ENCODE measurements around the gene PHC1. TPM values are rescaled to one million over a fixed set of nuclear protein-coding genes. Genes with fewer than 3 reads are reported as not detected.

The PHC1 gene
- total RNA-seq, 2 experiments from 2014 or later: 16.1 to 17.1 TPM

DNA sequence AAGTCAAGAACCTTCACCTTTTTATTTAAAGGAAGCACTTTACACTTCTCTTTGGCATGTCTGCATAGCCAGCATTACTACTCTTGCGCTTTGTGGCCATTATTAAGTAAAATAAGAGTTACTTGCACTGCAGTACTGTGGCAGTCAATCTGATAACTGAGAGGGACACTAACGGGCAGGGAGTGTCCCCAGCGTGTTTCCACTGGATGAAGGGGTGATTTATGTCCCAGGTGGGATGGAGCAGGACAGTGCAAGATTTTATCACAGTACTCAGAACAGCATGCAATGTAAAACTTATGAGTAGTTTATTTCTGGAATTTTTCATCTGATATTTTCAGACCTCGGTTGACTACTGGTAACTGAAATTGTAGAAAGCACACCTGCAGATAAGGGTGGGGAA, 43.3 kb downstream of the PHC1 start:
- peaks cover 30% of the 10 kb centered on the region for H3K4me1 Mint-ChIP-seq
- H3K27me3 Mint-ChIP-seq: no peaks in the 10 kb centered on the region
- H3K27ac Mint-ChIP-seq: no peak overlapping the region
- CTCF ChIA-PET: interaction anchor here (1.2 kb wide), 1 partner anchor 81 kb away, joined by 3 read pairs; no protein-coding TSS in a partner anchor
- DNase-seq: no peak
- no peak overlapping the region for H3K4me3 Mint-ChIP-seq
- H3K9me3 Mint-ChIP-seq: peaks cover 17% of the 10 kb centered on the region
- POLR2A ChIA-PET: no interaction called here
- peaks cover 62% of the 10 kb centered on the region for H3K36me3 Mint-ChIP-seq (ENCODE audit: low read depth)

GRCh38 chr12:8958066-8958465, 43.8 kb downstream of the PHC1 start:
- POLR2A ChIA-PET: no interaction called here
- Mint-ChIP-seq H3K4me3 (no peak overlapping the region), H3K4me1 (peaks cover 25% of the 10 kb centered on the region), H3K9me3 (peaks cover 15% of the 10 kb centered on the region), H3K36me3 (ENCODE audit: low read depth) (peaks cover 61% of the 10 kb centered on the region), H3K27me3 (no peaks in the 10 kb centered on the region), H3K27ac (no peak overlapping the region)
- DNase-seq: no peak
- CTCF ChIA-PET: interaction anchor here (1.2 kb wide), 1 partner anchor 81 kb away, joined by 3 read pairs; no protein-coding TSS in a partner anchor

- H3K9me3 Mint-ChIP-seq: peaks cover 12% of the 10 kb centered on the region
- peaks cover 55% of the 10 kb centered on the region for H3K36me3 Mint-ChIP-seq (ENCODE audit: low read depth)
- no peaks in the 10 kb centered on the region for H3K27me3 Mint-ChIP-seq
- DNase-seq: no peak
- no peak overlapping the region for H3K27ac Mint-ChIP-seq
- no peak overlapping the region for H3K4me3 Mint-ChIP-seq
- ChIA-PET POLR2A (interaction anchor here (1.4 kb wide), 1 partner anchor 11 kb away, joined by 3 read pairs; the partner anchor contains the start of gene M6PR), CTCF (no interaction called here)
- H3K4me1 Mint-ChIP-seq: peaks cover 8% of the 10 kb centered on the region
Observed at GRCh38 chr12:8960176-8960575, 45.9 kb downstream of the PHC1 start.

- H3K4me1 Mint-ChIP-seq: peaks cover 2% of the 10 kb centered on the region
- H3K36me3 Mint-ChIP-seq (ENCODE audit: low read depth): peaks cover 24% of the 10 kb centered on the region
- CTCF ChIA-PET: interaction anchor here (1.2 kb wide), 1 partner anchor 19 kb away, joined by 3 read pairs; the partner anchor contains the start of gene M6PR
- POLR2A ChIA-PET: no interaction called here
- H3K4me3 Mint-ChIP-seq: no peak overlapping the region
- no peak for DNase-seq
- H3K27ac Mint-ChIP-seq: no peak overlapping the region
- no peaks in the 10 kb centered on the region for H3K27me3 Mint-ChIP-seq
- peaks cover 26% of the 10 kb centered on the region for H3K9me3 Mint-ChIP-seq
Observed at GRCh38 chr12:8968761-8969160, 54.5 kb downstream of the PHC1 start.

DNA sequence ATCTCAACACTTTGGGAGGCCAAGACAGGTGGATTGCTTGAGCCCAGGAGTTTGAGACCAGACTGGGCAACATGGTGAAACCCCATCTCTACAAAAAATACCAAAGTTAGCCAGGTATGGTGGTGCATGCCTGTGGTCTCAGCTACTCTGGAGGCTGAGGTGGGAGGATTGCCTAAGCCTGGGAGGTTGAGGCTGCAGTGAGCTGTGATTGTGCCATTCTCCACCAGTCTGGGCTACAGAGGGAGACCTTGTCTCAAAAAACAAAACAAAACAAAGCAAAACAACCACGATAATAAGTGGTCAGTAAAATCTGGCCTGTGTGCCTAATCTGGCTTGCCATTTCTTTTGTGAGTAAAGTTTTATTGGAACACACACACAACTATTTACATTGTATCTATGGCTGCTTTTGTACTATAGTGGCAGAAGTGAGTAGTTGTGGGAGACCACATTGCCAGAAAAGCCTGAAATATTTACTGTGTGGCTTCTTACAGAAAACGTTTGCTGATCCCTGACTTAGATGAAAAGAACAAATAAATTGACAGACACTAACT, 55.6 kb downstream of the PHC1 start:
- CTCF ChIA-PET: interaction anchor here (1.2 kb wide), 1 partner anchor 18 kb away, joined by 3 read pairs; no protein-coding TSS in a partner anchor
- Mint-ChIP-seq H3K27ac (no peak overlapping the region), H3K27me3 (no peaks in the 10 kb centered on the region), H3K4me3 (no peak overlapping the region), H3K36me3 (ENCODE audit: low read depth) (peaks cover 22% of the 10 kb centered on the region), H3K4me1 (peaks cover 2% of the 10 kb centered on the region), H3K9me3 (peaks cover 27% of the 10 kb centered on the region)
- no peak for DNase-seq
- POLR2A ChIA-PET: no interaction called here

DNA sequence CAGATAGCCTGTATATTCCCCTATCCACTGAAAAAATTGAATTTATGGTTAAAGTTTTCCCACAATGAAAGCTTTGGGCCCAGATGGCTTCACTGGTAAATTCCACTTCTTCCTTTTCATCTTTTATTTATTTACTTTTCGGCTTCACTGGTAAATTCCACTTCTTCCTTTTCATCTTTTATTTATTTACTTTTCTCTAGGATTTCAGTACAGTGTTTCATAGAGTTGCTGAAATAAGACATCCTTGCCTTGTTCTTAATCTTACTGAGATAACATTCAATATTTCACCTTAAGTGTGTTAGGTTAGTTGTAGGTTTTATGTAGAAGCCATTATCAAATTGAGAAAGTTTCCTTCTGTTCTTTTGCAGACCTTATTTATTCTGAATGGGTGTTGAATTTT, 56.1 kb downstream of the PHC1 start:
- H3K9me3 Mint-ChIP-seq: peaks cover 27% of the 10 kb centered on the region
- ChIA-PET POLR2A (no interaction called here), CTCF (interaction anchor here (1.2 kb wide), 1 partner anchor 19 kb away, joined by 3 read pairs; no protein-coding TSS in a partner anchor)
- peaks cover 2% of the 10 kb centered on the region for H3K4me1 Mint-ChIP-seq
- H3K27me3 Mint-ChIP-seq: no peaks in the 10 kb centered on the region
- DNase-seq: no peak
- H3K36me3 Mint-ChIP-seq (ENCODE audit: low read depth): peaks cover 24% of the 10 kb centered on the region
- H3K27ac Mint-ChIP-seq: no peak overlapping the region
- H3K4me3 Mint-ChIP-seq: no peak overlapping the region

- ChIA-PET CTCF (no interaction called here), POLR2A (no interaction called here)
- Mint-ChIP-seq H3K4me1 (peaks cover 2% of the 10 kb centered on the region), H3K9me3 (peaks cover 10% of the 10 kb centered on the region), H3K27me3 (no peaks in the 10 kb centered on the region), H3K27ac (no peak overlapping the region), H3K4me3 (no peak overlapping the region), H3K36me3 (ENCODE audit: low read depth) (peaks cover 12% of the 10 kb centered on the region)
- DNase-seq: no peak
Observed at GRCh38 chr12:8980137-8980536, 65.8 kb downstream of the PHC1 start.

- Mint-ChIP-seq H3K4me1 (peaks cover 38% of the 10 kb centered on the region), H3K9me3 (peaks cover 1% of the 10 kb centered on the region), H3K36me3 (ENCODE audit: low read depth) (peaks cover 6% of the 10 kb centered on the region), H3K4me3 (no peak overlapping the region), H3K27ac (no peak overlapping the region), H3K27me3 (no peaks in the 10 kb centered on the region)
- ChIA-PET CTCF (interaction anchor here (0.5 to 1.2 kb wide), 2 partner anchors 34 to 43 kb away, joined by 3 to 4 read pairs; no protein-coding TSS in a partner anchor), POLR2A (no interaction called here)
- DNase-seq: no peak
Observed at GRCh38 chr12:8985213-8985754, 71.0 kb downstream of the PHC1 start.

DNA sequence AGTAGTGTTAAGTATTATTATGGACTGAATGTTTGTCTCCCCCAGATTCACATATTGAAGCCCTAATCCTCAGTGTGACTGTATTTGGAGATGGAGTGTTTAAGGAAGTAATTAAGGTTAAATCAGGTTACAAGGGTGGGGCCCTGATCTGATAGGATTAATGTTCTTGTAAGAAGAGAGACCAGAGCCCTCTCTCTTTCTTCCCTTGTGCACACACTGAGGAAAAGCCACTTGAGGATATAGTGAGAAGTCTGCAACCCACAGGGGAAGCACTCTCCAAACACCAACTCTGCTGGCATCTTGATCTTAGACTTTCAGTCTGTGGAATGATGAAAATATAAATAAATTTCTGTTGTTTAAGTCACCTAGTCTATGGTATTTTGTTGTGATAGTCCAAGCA, 72.9 kb downstream of the PHC1 start:
- POLR2A ChIA-PET: interaction anchor here (0.9 to 1.4 kb wide), 3 partner anchors 10 to 37 kb away, joined by 3 to 6 read pairs (median 5); no protein-coding TSS in a partner anchor
- no peaks in the 10 kb centered on the region for H3K27me3 Mint-ChIP-seq
- CTCF ChIA-PET: interaction anchor here (1.4 kb wide), 1 partner anchor 38 kb away, joined by 3 read pairs; no protein-coding TSS in a partner anchor
- H3K4me3 Mint-ChIP-seq: no peak overlapping the region
- H3K9me3 Mint-ChIP-seq: no peaks in the 10 kb centered on the region
- H3K36me3 Mint-ChIP-seq (ENCODE audit: low read depth): peaks cover 6% of the 10 kb centered on the region
- H3K27ac Mint-ChIP-seq: peak overlapping the region; percentile 70
- H3K4me1 Mint-ChIP-seq: peaks cover 44% of the 10 kb centered on the region
- DNase-seq: no peak

DNA sequence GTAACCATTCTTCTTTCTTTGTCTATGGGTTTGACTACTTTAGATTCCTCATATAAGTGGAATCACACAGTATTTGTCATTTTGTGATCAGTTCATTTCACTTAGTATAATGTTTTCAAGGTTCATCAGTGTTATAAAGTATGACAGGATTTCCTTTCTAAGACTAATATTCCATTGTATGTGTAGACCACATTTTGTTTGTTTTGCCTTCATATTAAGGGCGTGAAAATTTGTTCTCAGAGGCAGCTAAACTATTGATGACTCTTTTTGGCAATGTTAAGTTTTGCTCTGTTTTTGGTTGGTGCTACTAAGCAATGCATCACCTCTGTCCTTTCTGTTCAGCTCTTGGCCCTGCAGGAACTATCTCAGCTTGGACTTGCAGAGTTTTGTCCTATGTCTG, 73.4 kb downstream of the PHC1 start:
- H3K9me3 Mint-ChIP-seq: no peaks in the 10 kb centered on the region
- peaks cover 6% of the 10 kb centered on the region for H3K36me3 Mint-ChIP-seq (ENCODE audit: low read depth)
- CTCF ChIA-PET: interaction anchor here (0.9 to 1.4 kb wide), 2 partner anchors 38 kb away, joined by 3 read pairs; partner anchors contain the start of gene M6PR
- H3K4me3 Mint-ChIP-seq: no peak overlapping the region
- H3K4me1 Mint-ChIP-seq: peaks cover 47% of the 10 kb centered on the region
- DNase-seq: no peak
- H3K27me3 Mint-ChIP-seq: no peaks in the 10 kb centered on the region
- H3K27ac Mint-ChIP-seq: peak overlapping the region; percentile 70
- POLR2A ChIA-PET: interaction anchor here (0.9 to 1.4 kb wide), 4 partner anchors 9 to 37 kb away, joined by 3 to 6 read pairs (median 4); no protein-coding TSS in a partner anchor

DNA sequence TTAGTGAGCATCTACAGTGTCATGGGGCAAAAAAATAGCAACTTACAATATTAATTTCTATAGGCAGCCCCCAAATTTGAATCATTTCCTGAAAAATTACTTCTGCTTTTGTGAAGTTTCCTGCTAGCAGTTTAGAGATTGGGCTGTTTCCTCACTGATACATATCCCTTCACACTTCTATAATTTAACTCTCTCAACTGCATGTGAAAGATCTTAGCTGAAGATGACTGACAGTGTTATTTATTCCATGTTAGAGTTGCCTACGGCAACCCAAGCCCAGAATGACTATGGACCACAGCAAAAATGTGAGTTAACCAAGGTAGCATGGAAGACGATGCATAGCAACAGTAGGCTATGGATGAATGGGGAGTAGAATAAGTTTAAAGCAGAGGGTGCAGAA, 75.1 kb downstream of the PHC1 start, which contains the start of gene KLRG1:
TSS of gene KLRG1 (plus strand) at position 134 of the 400 bp plus-strand sequence. CDS start at position 224, 90 bp downstream.
- no peaks in the 10 kb centered on the region for H3K9me3 Mint-ChIP-seq
- peak within 1 kb of the TSS; percentile 61 for H3K4me3 Mint-ChIP-seq
- peaks cover 6% of the 10 kb centered on the region for H3K36me3 Mint-ChIP-seq (ENCODE audit: low read depth)
- ChIA-PET CTCF (no interaction called here), POLR2A (interaction anchor here (1.3 kb wide), 1 partner anchor 39 kb away, joined by 3 read pairs; no protein-coding TSS in a partner anchor)
- DNase-seq: no peak
- H3K4me1 Mint-ChIP-seq: peaks cover 56% of the 10 kb centered on the region
- H3K27ac Mint-ChIP-seq: peak within 1 kb of the TSS; percentile 70
- no peaks in the 10 kb centered on the region for H3K27me3 Mint-ChIP-seq
